Measurements from ENCODE around the gene FZD8.

FZD8 gene

GRCh38 chr10:35667270-35667889 lies 25.3 kb upstream of the FZD8 start:
- no peak overlapping the region for H3K4me2 ChIP-seq (ENCODE audit: low read length)

GRCh38 chr10:35661236-35661635 lies 19.1 kb upstream of the FZD8 start:
- Histone ChIP-seq H3K4me2 (ENCODE audit: low read length) (no peak overlapping the region), H3K9ac (ENCODE audit: low read length) (no peak overlapping the region), H3F3A (ENCODE audit: insufficient read depth, low read length) (no peaks in the 10 kb centered on the region), H3K36me3 (ENCODE audit: insufficient read depth, low read length) (no peaks in the 10 kb centered on the region), H3K27me3 (ENCODE audit: insufficient read depth, low read length) (no peaks in the 10 kb centered on the region; the same call in 1 of the 2 replicates), H4K20me1 (ENCODE audit: insufficient read depth, low read length) (no peaks in the 10 kb centered on the region), H3K79me2 (ENCODE audit: insufficient read depth, low read length) (no peaks in the 10 kb centered on the region), H2AFZ (ENCODE audit: low read length) (no peak overlapping the region), H3K4me3 (ENCODE audit: low read depth, low read length, poor library complexity, severe bottlenecking) (no peak overlapping the region), H3K4me1 (ENCODE audit: insufficient read depth, low read length, severe bottlenecking) (no peaks in the 10 kb centered on the region), H3K27ac (ENCODE audit: low read depth, low read length, poor library complexity, severe bottlenecking) (no peak overlapping the region), H3K9me2 (ENCODE audit: low read depth, low read length) (no peaks in the 10 kb centered on the region), H3K9me3 (ENCODE audit: low read length) (no peaks in the 10 kb centered on the region)
- no peak for TF ChIP-seq EZH2 (IDR thresholded peaks at IDR 0.05; ENCODE audit: borderline replicate concordance, low read length)
- no peak for TF ChIP-seq CTCF (IDR thresholded peaks at IDR 0.05; ENCODE audit: low read length)

More at GRCh38 chr10:35667270-35667889, 25.3 kb upstream of the FZD8 start:
- Histone ChIP-seq H3K9me3 (ENCODE audit: low read length) (no peaks in the 10 kb centered on the region), H3K9ac (ENCODE audit: low read length) (no peak overlapping the region), H3K36me3 (ENCODE audit: insufficient read depth, low read length) (no peaks in the 10 kb centered on the region), H2AFZ (ENCODE audit: low read length) (no peak overlapping the region), H3K79me2 (ENCODE audit: insufficient read depth, low read length) (no peaks in the 10 kb centered on the region), H3K4me1 (ENCODE audit: insufficient read depth, low read length, severe bottlenecking) (no peaks in the 10 kb centered on the region), H3K27me3 (ENCODE audit: insufficient read depth, low read length) (no peaks in the 10 kb centered on the region), H3K9me2 (ENCODE audit: low read depth, low read length) (no peaks in the 10 kb centered on the region), H3F3A (ENCODE audit: insufficient read depth, low read length) (no peaks in the 10 kb centered on the region), H3K27ac (ENCODE audit: low read depth, low read length, poor library complexity, severe bottlenecking) (no peak overlapping the region), H3K4me3 (ENCODE audit: low read depth, low read length, poor library complexity, severe bottlenecking) (no peak overlapping the region), H4K20me1 (ENCODE audit: insufficient read depth, low read length) (no peaks in the 10 kb centered on the region)
- TF ChIP-seq EZH2 (IDR thresholded peaks at IDR 0.05; ENCODE audit: borderline replicate concordance, low read length) = no peak
- no peak for TF ChIP-seq CTCF (IDR thresholded peaks at IDR 0.05; ENCODE audit: low read length)

- Histone ChIP-seq H3K9me2 (ENCODE audit: low read depth, low read length) (no peaks in the 10 kb centered on the region), H3F3A (ENCODE audit: insufficient read depth, low read length) (no peaks in the 10 kb centered on the region), H3K9me3 (ENCODE audit: low read length) (no peaks in the 10 kb centered on the region), H3K79me2 (ENCODE audit: insufficient read depth, low read length) (no peaks in the 10 kb centered on the region), H2AFZ (ENCODE audit: low read length) (no peak overlapping the region), H3K27ac (ENCODE audit: low read depth, low read length, poor library complexity, severe bottlenecking) (no peak overlapping the region), H3K9ac (ENCODE audit: low read length) (no peak overlapping the region), H3K27me3 (ENCODE audit: insufficient read depth, low read length) (no peaks in the 10 kb centered on the region; the same call in 1 of the 2 replicates), H3K4me2 (ENCODE audit: low read length) (no peak overlapping the region), H3K4me3 (ENCODE audit: low read depth, low read length, poor library complexity, severe bottlenecking) (no peak overlapping the region), H3K36me3 (ENCODE audit: insufficient read depth, low read length) (no peaks in the 10 kb centered on the region), H4K20me1 (ENCODE audit: insufficient read depth, low read length) (no peaks in the 10 kb centered on the region), H3K4me1 (ENCODE audit: insufficient read depth, low read length, severe bottlenecking) (no peaks in the 10 kb centered on the region)
- TF ChIP-seq CTCF (IDR thresholded peaks at IDR 0.05; ENCODE audit: low read length) (no peak), EZH2 (IDR thresholded peaks at IDR 0.05; ENCODE audit: borderline replicate concordance, low read length) (no peak)
Observed at GRCh38 chr10:35659456-35659855, 17.4 kb upstream of the FZD8 start.
